Gastrocnemius medialis (tissue), 4 donors: ENCODE measurements around the gene KIF16B.

ENCODE experiments used
- POLR2A ChIP-seq, 2 donors: fragments of 450-650 bp; IDR thresholded peaks; one replicate each; pipeline ENCODE4 v1.6.1; 2017; ENCODE audit warnings: antibody characterized with exemption in 2 of 2, mild to moderate bottlenecking in 2 of 2, moderate library complexity in 2 of 2
- TF ChIP-seq, protein P1 (sequence below), 5 experiments: fragments of 450-650 bp in 3 of 5; fragments of 200-600 bp in 2 of 5; sonication (generic) in 2 of 5; IDR thresholded peaks in 4 of 5; conservative IDR thresholded peaks in 1 of 5; 1 replicate in 4 of 5; 2 replicates in 1 of 5; pipeline ENCODE4 v1.5.1; 2016 to 2019; ENCODE audit warnings: antibody characterized with exemption in 5 of 5, mild to moderate bottlenecking in 3 of 5, moderate library complexity in 3 of 5

DNA sequence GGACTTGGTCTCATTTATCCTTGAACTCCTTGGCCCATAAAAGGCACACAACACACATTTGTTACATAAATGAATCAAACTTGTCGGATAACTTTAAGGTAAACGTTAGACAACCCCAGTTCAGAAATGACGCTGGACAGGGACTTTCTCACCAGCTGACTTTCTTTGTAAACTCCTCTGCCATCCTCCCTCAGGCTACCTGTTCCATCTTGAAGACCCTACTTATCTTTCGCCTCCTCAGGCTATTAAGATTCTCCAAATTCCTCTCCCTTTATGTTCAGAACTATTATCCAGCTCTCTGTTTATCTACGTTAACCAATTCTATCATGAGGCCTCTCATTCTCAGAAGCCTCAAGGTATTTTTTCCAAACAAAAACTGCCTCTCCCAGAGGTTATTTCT, 47.7 kb upstream of the KIF16B start:
- TF ChIP-seq POLR2A (IDR thresholded peaks at IDR 0.05): no peak
- TF ChIP-seq, protein P1, sequence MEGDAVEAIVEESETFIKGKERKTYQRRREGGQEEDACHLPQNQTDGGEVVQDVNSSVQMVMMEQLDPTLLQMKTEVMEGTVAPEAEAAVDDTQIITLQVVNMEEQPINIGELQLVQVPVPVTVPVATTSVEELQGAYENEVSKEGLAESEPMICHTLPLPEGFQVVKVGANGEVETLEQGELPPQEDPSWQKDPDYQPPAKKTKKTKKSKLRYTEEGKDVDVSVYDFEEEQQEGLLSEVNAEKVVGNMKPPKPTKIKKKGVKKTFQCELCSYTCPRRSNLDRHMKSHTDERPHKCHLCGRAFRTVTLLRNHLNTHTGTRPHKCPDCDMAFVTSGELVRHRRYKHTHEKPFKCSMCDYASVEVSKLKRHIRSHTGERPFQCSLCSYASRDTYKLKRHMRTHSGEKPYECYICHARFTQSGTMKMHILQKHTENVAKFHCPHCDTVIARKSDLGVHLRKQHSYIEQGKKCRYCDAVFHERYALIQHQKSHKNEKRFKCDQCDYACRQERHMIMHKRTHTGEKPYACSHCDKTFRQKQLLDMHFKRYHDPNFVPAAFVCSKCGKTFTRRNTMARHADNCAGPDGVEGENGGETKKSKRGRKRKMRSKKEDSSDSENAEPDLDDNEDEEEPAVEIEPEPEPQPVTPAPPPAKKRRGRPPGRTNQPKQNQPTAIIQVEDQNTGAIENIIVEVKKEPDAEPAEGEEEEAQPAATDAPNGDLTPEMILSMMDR (IDR thresholded peaks at IDR 0.05 in 4 of 5, conservative IDR thresholded peaks at IDR 0.05 in 1 of 5): no peak
